HepG2 (cell line): ENCODE results near the gene SPATA32. TPM values are rescaled to one million over a fixed set of nuclear protein-coding genes. Genes with fewer than 3 reads are reported as not detected.

Experiments
- AHR ChIP-seq: IDR thresholded peaks from 2 replicates; pipeline ENCODE4 v1.6.1; 2018; ENCODE audit warnings: missing genetic modification reagents, missing compliant biosample characterization
- KDM5B ChIP-seq: sonication (generic); formaldehyde crosslinking; IDR thresholded peaks from 2 replicates; pipeline ENCODE4 v1.4.0; 2020; ENCODE audit warnings: missing genetic modification reagents, mild to moderate bottlenecking, borderline replicate concordance
- MIER2 ChIP-seq: IDR thresholded peaks from 2 replicates; pipeline ENCODE4 v1.6.1; 2016; ENCODE audit warnings: missing biosample characterization, missing genetic modification reagents
- NONO ChIP-seq, 2 experiments: fragments of 450-650 bp in 1 of 2; sonication (generic) in 1 of 2; formaldehyde crosslinking in 1 of 2; IDR thresholded peaks in 1 of 2; conservative IDR thresholded peaks in 1 of 2; 2 replicates each; pipeline versions ENCODE4 v1.6.1 to v1.8.0; 2017 to 2022; ENCODE audit warnings: mild to moderate bottlenecking in 1 of 2, missing genetic modification reagents in 1 of 2, moderate library complexity in 1 of 2
- PATZ1 ChIP-seq: sonication (generic); formaldehyde crosslinking; IDR thresholded peaks from 2 replicates; pipeline ENCODE4 v1.4.0; 2020; ENCODE audit warnings: missing genetic modification reagents
- POGK ChIP-seq: sonication (generic); formaldehyde crosslinking; conservative IDR thresholded peaks from 2 replicates; pipeline ENCODE4 v1.8.0; 2022; ENCODE audit warnings: mild to moderate bottlenecking, moderate library complexity, missing genetic modification reagents
- RELA ChIP-seq: sonication (generic); formaldehyde crosslinking; IDR thresholded peaks from 2 replicates; pipeline ENCODE4 v1.4.0; 2020; ENCODE audit warnings: missing genetic modification reagents
- TAF1 ChIP-seq: sonication (generic); formaldehyde crosslinking; IDR thresholded peaks from 2 replicates; pipeline ENCODE4 v1.4.0; 2020; ENCODE audit warnings: missing genetic modification reagents
- ZBTB21 ChIP-seq: sonication (generic); formaldehyde crosslinking; IDR thresholded peaks from 2 replicates; pipeline ENCODE4 v1.4.0; 2020; ENCODE audit warnings: missing genetic modification reagents
- ZMYM4 ChIP-seq: sonication (generic); formaldehyde crosslinking; IDR thresholded peaks from 2 replicates; pipeline ENCODE4 v1.8.1; 2023; ENCODE audit warnings: mild to moderate bottlenecking, missing genetic modification reagents
- ZNF292 ChIP-seq: sonication (generic); formaldehyde crosslinking; IDR thresholded peaks from 2 replicates; pipeline ENCODE4 v1.8.1; 2022; ENCODE audit warnings: mild to moderate bottlenecking, low read depth, missing genetic modification reagents, borderline replicate concordance
- ZNF598 ChIP-seq: sonication (generic); formaldehyde crosslinking; IDR thresholded peaks from 2 replicates; pipeline ENCODE4 v1.5.1; 2020; ENCODE audit warnings: mild to moderate bottlenecking, missing genetic modification reagents, borderline replicate concordance
- ZNF841 ChIP-seq: sonication (generic); formaldehyde crosslinking; IDR thresholded peaks from 2 replicates; pipeline ENCODE4 v1.8.1; 2023; ENCODE audit warnings: missing genetic modification reagents, borderline replicate concordance
- polyA plus RNA-seq, 8 experiments: library from polyadenylated mRNA; depleted of rRNA in 3 of 8; stranded (reverse) in 7 of 8; unstranded in 1 of 8; fragments of >200 nt; fragmentation: Illumina TruSeq in 4 of 8; extraction: Trizol in 4 of 8; gene quantifications; 2 replicates each; pipeline versions ENCODE4 v1.2.1 to v1.2.3, GENCODE V29; 2011 to 2016; ENCODE audit warnings: low read depth in 4 of 8, missing spikeins in 1 of 8, mixed read lengths in 1 of 8; ENCODE audit not compliant: insufficient read depth in 1 of 8
- total RNA-seq, 5 experiments: library from RNA; depleted of rRNA; stranded (reverse); fragments of >200 nt; fragmentation: Illumina TruSeq; extraction: Trizol; gene quantifications; 2 replicates each; pipeline ENCODE4 v1.2.3, GENCODE V29; 2016; ENCODE audit warnings: low read depth in 1 of 5
- TF ChIP-seq, protein P1 (sequence below): IDR thresholded peaks from 2 replicates; pipeline ENCODE4 v1.6.1; 2016; ENCODE audit warnings: low read depth, borderline replicate concordance
- TF ChIP-seq, protein P2 (sequence below): sonication (generic); formaldehyde crosslinking; IDR thresholded peaks from 2 replicates; pipeline ENCODE4 v1.9.0; 2022; ENCODE audit warnings: missing genetic modification reagents, mild to moderate bottlenecking, borderline replicate concordance
- TF ChIP-seq, protein P3 (sequence below): sonication (generic); formaldehyde crosslinking; IDR thresholded peaks from 2 replicates; pipeline ENCODE4 v1.8.0; 2022; ENCODE audit warnings: mild to moderate bottlenecking, missing genetic modification reagents, borderline replicate concordance
- TF ChIP-seq, protein P4 (sequence below): sonication (generic); formaldehyde crosslinking; IDR thresholded peaks from 2 replicates; pipeline ENCODE4 v1.4.0; 2020; ENCODE audit warnings: mild to moderate bottlenecking, missing genetic modification reagents
- TF ChIP-seq, protein P5 (sequence below): sonication (generic); IDR thresholded peaks from 2 replicates; pipeline ENCODE4 v1.6.1; 2016; ENCODE audit warnings: low read depth, borderline replicate concordance

Gene SPATA32
- total and polyA plus RNA-seq, 2 of the 13 experiments (the other 11 are each of a cell fraction or from before 2014, with no cell fraction given): not detected

DNA sequence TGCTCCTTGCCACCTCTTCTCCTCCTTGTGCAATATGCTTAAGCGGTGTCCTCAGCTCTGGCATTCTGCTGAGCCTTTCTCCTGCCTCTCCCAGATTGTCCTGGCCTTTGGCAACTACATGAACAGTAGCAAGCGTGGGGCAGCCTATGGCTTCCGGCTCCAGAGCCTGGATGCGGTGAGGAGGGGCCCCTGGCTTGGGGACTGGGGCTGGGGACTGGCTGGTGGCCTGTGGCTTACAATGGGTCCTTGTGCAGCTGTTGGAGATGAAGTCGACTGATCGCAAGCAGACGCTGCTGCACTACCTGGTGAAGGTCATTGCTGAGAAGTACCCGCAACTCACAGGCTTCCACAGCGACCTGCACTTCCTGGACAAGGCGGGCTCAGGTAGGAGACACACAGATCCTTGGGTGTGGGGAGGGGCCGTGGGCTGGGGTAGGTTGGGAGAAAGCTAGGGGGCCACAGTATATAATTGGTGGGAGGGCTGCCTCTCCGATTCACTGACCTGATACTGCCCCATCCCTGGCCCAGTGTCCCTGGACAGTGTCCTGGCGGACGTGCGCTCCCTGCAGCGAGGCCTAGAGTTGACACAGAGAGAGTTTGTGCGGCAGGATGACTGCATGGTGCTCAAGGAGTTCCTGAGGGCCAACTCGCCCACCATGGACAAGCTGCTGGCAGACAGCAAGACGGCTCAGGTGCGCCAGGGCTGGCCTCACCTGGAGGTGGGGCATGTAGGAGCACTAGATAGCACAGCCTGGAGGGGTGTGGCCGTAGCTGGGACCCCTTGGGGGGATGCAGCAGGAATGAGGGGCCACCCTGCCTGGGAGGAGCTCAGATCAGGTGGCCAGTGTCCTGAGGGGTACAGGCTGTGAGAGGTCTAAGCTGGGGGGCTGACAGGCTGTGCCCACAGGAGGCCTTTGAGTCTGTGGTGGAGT is 16.9 kb downstream of the SPATA32 start (continued):
- TF ChIP-seq, protein P1, sequence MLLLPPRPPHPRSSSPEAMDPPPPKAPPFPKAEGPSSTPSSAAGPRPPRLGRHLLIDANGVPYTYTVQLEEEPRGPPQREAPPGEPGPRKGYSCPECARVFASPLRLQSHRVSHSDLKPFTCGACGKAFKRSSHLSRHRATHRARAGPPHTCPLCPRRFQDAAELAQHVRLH (CRISPR knock-in tag): peak; percentile 16; the same call in 1 of the 2 replicates
- TF ChIP-seq ZNF841 (CRISPR knock-in tag): peak; percentile 97; the same call in 1 of the 2 replicates
- TF ChIP-seq AHR (CRISPR knock-in tag): peak; percentile 23; the same call in 1 of the 2 replicates
- peak; percentile 29; the same call in 1 of the 2 replicates for TF ChIP-seq KDM5B (CRISPR knock-in tag)
- TF ChIP-seq TAF1: 0 out of 2 replicates have a peak, but pooled peaks have one; percentile 12
- no peak for TF ChIP-seq RELA
- TF ChIP-seq, protein P2, sequence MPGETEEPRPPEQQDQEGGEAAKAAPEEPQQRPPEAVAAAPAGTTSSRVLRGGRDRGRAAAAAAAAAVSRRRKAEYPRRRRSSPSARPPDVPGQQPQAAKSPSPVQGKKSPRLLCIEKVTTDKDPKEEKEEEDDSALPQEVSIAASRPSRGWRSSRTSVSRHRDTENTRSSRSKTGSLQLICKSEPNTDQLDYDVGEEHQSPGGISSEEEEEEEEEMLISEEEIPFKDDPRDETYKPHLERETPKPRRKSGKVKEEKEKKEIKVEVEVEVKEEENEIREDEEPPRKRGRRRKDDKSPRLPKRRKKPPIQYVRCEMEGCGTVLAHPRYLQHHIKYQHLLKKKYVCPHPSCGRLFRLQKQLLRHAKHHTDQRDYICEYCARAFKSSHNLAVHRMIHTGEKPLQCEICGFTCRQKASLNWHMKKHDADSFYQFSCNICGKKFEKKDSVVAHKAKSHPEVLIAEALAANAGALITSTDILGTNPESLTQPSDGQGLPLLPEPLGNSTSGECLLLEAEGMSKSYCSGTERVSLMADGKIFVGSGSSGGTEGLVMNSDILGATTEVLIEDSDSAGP (CRISPR knock-in tag): peak; percentile 44; the same call in 1 of the 2 replicates
- TF ChIP-seq ZNF598 (CRISPR knock-in tag): peak; percentile 26; the same call in 1 of the 2 replicates
- TF ChIP-seq, protein P3, sequence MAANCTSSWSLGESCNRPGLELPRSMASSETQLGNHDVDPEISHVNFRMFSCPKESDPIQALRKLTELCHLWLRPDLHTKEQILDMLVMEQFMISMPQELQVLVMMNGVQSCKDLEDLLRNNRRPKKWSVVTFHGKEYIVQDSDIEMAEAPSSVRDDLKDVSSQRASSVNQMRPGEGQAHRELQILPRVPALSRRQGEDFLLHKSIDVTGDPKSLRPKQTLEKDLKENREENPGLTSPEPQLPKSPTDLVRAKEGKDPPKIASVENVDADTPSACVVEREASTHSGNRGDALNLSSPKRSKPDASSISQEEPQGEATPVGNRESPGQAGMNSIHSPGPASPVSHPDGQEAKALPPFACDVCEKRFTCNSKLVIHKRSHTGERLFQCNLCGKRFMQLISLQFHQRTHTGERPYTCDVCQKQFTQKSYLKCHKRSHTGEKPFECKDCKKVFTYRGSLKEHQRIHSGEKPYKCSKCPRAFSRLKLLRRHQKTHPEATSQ (CRISPR knock-in tag): no peak
- TF ChIP-seq ZMYM4 (CRISPR knock-in tag): no peak
- TF ChIP-seq, protein P4, sequence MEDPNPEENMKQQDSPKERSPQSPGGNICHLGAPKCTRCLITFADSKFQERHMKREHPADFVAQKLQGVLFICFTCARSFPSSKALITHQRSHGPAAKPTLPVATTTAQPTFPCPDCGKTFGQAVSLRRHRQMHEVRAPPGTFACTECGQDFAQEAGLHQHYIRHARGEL (CRISPR knock-in tag): no peak
- TF ChIP-seq, protein P5, sequence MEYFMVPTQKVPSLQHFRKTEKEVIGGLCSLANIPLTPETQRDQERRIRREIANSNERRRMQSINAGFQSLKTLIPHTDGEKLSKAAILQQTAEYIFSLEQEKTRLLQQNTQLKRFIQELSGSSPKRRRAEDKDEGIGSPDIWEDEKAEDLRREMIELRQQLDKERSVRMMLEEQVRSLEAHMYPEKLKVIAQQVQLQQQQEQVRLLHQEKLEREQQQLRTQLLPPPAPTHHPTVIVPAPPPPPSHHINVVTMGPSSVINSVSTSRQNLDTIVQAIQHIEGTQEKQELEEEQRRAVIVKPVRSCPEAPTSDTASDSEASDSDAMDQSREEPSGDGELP: peak; percentile 43; the same call in 1 of the 2 replicates
- TF ChIP-seq PATZ1: peak; percentile 34; the same call in 1 of the 2 replicates
- TF ChIP-seq POGK (CRISPR knock-in tag): no peak
- TF ChIP-seq NONO (IDR thresholded peaks at IDR 0.05): no peak
- TF ChIP-seq NONO (CRISPR knock-in tag; conservative IDR thresholded peaks at IDR 0.05): peak; percentile 67
- no peak for TF ChIP-seq ZBTB21 (CRISPR knock-in tag)
- TF ChIP-seq ZNF292 (CRISPR knock-in tag): 0 out of 2 replicates have a peak, but pooled peaks have one; percentile 29
- 0 out of 2 replicates have a peak, but pooled peaks have one; percentile 9 for TF ChIP-seq MIER2 (CRISPR knock-in tag)
